Skeletal muscle satellite cell (primary cell): ENCODE data around the gene RSKR.

Source experiments
- H3K27me3 ChIP-seq: 2 replicates; pipeline ENCODE4 v1.7.0; 2013; ENCODE audit warnings: low read length; ENCODE audit not compliant: control insufficient read depth, insufficient read depth
- H3K36me3 ChIP-seq: 2 replicates; pipeline ENCODE4 v1.7.0; 2013; ENCODE audit warnings: mild to moderate bottlenecking, control low read depth, low read length; ENCODE audit not compliant: insufficient read depth
- H3K4me1 ChIP-seq: 2 replicates; pipeline ENCODE4 v1.7.0; 2013; ENCODE audit warnings: low read length; ENCODE audit not compliant: control insufficient read depth, insufficient read depth
- H3K4me2 ChIP-seq: 2 replicates; pipeline ENCODE4 v1.7.0; 2013; ENCODE audit warnings: mild to moderate bottlenecking, low read length
- H3K4me3 ChIP-seq: 2 replicates; pipeline ENCODE4 v1.7.0; 2013; ENCODE audit warnings: low read length
- H3K9ac ChIP-seq: 2 replicates; pipeline ENCODE4 v1.7.0; 2013; ENCODE audit warnings: mild to moderate bottlenecking, low read depth, low read length, moderate library complexity
- H3K9me3 ChIP-seq: replicated peaks from 2 replicates; pipeline ENCODE4 v1.7.0; 2013; ENCODE audit warnings: mild to moderate bottlenecking, control low read depth, low read length

The RSKR gene

DNA sequence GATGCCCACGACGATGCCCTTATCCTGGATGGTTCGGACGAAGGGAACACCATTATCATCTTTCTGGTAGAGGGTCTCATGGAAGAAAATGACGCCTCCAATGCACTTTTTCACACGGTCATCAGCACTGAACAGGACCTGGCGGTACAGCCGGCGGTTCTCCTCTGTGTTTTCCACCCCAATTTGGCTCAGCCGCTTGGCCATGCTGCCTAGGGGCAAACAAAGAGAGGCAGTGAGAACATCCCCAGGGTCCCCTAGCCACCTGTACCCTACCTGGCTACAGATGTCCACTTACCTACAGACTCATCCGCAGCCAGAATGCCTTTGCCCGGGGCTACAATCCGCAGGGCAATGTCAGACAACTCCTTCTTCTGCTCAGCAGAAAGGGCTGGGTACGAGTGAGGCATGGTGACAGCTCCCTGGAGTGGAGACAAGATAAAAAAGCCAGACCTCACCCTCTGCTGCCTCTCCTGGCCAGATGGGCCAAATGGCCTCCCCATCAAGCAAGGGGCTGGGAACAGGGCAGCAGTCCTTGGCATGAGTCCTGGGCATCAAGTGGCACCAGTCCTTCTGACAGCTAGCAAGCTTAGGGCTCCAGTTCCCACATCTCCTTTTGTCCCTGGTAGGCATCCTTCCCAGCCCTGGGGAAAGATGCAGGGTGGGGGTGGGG is 38.7 kb downstream of the RSKR start:
- Histone ChIP-seq H3K27me3 (no peaks in the 10 kb centered on the region), H3K4me3 (no peak overlapping the region), H3K9me3 (no peaks in the 10 kb centered on the region), H3K36me3 (peaks cover 39% of the 10 kb centered on the region), H3K4me2 (no peak overlapping the region), H3K4me1 (peaks cover 28% of the 10 kb centered on the region), H3K9ac (no peak overlapping the region)

DNA sequence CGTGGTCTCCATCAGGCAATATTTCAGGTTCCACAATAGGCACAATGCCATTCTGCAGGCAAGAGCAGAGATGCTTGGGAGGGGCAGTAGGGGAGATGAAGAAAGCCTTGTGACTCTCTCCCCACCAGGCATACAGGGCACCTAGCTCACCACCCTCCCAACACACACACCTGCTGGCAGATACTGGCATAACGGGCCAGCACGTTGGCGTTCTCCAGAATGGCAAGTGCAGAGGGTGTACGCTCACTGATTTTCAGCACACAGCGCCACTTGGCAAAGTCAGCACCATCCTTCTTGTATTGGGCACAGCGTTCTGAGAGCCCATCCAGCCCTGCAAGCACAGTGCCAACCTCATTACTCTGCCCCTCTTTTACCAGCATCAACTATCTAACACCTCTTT is 39.5 kb downstream of the RSKR start:
- H3K27me3 ChIP-seq, result no peaks in the 10 kb centered on the region
- peaks cover 30% of the 10 kb centered on the region for H3K4me1 ChIP-seq
- no peaks in the 10 kb centered on the region for H3K9me3 ChIP-seq
- H3K36me3 ChIP-seq, result peaks cover 34% of the 10 kb centered on the region
- H3K4me2 ChIP-seq, result no peak overlapping the region
- H3K9ac ChIP-seq, result no peak overlapping the region
- no peak overlapping the region for H3K4me3 ChIP-seq

DNA sequence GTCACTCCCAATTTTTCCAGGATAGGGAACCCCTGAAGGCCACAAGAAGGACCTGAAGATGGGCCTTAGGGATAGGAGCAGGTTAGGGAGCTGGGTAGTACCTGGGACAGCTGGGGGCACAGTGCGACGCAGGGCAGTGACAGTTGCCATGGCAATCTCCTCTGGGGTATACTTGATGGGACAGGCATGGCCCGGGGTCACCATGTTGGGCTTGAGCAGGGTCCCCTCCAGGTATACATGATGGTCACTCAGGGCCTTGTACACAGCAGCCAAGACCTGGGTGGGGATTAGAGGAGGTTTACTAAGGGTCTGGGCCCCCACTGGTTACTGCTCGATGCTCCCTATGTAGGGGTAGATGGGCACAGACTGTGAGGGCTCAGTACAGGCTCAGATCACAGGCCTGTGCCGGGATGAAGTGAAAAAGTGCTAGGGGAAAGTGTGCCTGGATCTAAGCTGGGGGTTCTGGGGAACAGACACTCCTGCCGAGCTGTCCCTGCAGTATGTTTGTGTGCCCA is 40.0 kb downstream of the RSKR start:
- peaks cover 30% of the 10 kb centered on the region for H3K4me1 ChIP-seq
- no peak overlapping the region for H3K9ac ChIP-seq
- H3K9me3 ChIP-seq, result no peaks in the 10 kb centered on the region
- no peaks in the 10 kb centered on the region for H3K27me3 ChIP-seq
- H3K36me3 ChIP-seq, result peaks cover 29% of the 10 kb centered on the region
- H3K4me3 ChIP-seq, result no peak overlapping the region
- H3K4me2 ChIP-seq, result no peak overlapping the region

DNA sequence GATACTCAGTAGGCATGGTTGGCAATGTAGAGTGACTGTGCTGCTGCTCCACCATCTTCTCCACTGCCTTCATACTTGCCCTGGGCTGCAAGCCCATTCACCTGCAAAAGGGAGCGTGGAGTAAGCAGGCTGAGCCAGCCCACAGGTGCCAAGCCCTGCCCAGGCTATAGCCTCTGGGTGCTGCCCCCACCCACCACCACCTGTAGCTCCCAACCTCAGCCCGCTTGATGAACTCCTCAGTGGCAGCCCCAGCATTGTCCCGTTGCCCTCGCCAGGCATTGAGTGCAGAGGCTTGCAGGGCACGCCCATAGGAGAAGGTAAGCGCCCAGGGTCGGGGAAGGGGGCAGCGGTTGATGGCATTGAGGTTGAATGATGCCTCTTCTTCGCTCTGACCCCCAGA is 40.5 kb downstream of the RSKR start:
- no peak overlapping the region for H3K4me3 ChIP-seq
- no peaks in the 10 kb centered on the region for H3K27me3 ChIP-seq
- no peak overlapping the region for H3K4me2 ChIP-seq
- no peak overlapping the region for H3K9ac ChIP-seq
- H3K9me3 ChIP-seq, result no peaks in the 10 kb centered on the region
- peaks cover 24% of the 10 kb centered on the region for H3K36me3 ChIP-seq
- peaks cover 30% of the 10 kb centered on the region for H3K4me1 ChIP-seq

DNA sequence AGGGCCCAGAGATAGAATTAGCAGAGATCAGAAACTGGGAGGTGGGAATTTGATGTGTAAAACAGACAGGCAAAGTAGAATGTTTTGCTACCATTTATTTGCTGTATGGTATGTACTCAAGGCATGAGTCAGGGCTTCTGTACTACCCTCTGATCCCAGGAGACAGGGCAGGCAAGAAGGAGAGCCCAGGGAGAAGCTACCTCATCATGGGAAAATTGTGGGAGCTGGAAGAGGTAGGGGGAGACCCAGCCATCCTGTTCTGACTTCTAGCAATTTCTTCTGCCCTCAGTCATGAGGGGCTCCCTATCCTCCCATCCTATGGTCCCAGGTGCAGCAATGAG is 41.0 kb downstream of the RSKR start:
- Histone ChIP-seq H3K9ac (no peak overlapping the region), H3K4me2 (peak overlapping the region; percentile 19), H3K9me3 (no peaks in the 10 kb centered on the region), H3K27me3 (no peaks in the 10 kb centered on the region), H3K4me3 (no peak overlapping the region), H3K4me1 (peaks cover 30% of the 10 kb centered on the region), H3K36me3 (peaks cover 19% of the 10 kb centered on the region)

DNA sequence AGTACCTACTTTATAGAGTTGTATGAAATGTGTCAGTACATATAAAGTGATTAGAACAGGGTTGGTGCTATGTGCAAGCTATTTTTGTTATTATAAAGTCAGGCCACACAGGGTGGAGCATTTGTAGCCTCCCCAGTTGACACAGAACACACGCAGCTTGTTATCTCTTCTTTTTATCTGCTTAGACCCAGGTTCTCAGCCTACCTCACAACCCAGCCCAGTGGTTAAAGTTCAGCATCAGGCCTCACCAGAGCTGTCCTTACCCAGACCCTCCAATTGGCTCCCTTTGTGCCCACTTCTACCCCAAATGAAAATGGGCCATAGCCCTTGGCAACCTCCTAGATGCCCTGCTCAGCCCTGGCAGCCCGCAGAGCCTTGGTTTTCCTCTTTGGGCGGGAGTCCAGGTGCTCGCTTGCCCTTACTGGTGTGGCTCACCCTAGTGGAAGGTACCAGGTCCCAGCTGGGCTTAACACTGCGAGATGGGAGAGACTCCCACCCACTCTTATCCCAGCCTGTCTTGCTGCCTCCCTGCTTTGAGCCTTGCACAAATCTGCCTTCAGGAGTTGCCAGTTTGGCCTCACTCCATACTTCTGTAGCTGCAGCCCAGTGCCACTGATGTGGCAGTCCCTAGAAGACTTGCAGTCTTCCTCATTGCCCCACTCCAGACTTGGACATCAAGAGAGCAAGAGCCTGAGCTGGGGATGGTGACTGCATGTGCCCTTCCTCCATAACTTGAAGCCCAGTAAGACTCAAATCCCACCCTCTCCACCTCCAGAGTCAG is 41.5 kb downstream of the RSKR start:
- H3K9me3 ChIP-seq, result no peaks in the 10 kb centered on the region
- H3K36me3 ChIP-seq, result peaks cover 14% of the 10 kb centered on the region
- H3K27me3 ChIP-seq, result no peaks in the 10 kb centered on the region
- H3K9ac ChIP-seq, result no peak overlapping the region
- H3K4me1 ChIP-seq, result peaks cover 30% of the 10 kb centered on the region
- peak overlapping the region; percentile 93 for H3K4me3 ChIP-seq
- peak overlapping the region; percentile 90 for H3K4me2 ChIP-seq

DNA sequence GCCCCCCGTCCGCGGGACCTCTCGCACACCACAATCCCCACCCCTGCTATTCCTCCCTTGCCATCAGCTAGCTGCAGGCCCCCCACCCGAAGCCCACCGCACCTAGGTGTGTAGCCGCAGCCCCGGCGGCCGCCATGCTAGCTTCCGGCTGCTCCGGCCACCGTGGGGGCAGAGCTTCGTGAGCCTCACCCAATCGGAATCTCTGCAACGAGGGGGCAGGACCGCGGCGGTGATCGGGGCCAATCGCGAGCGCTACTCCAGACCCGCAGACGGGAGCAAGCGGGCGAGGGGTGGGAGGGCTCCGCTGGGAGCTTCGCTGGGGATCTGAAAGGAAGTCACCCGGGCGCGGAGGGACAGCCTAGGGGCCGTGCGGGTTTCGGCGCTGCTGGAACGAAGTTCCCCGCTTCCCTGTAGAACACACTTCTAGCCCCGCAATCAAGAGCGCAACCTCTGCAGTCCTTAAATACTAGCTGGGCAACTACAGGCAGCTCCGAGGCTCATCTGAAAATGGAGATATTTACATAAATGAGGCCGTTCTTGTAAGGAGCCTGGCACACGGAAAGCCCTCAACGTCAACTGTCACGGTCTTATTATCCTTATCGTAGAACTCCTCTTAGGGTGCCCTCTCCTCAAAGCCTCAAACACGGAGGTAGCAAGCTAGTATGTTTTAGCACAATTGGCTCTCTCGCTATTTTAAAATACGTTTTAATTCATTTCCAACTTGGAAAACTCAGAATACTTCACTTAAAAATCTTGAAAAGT is 42.4 kb downstream of the RSKR start, which contains the start of gene PIGS:
TSS of gene PIGS (minus strand) at position 164 of the 762 bp plus-strand sequence. CDS start at position 136, 28 bp downstream.
- Histone ChIP-seq H3K27me3 (no peaks in the 10 kb centered on the region), H3K4me3 (peak within 1 kb of the TSS; percentile 93), H3K4me2 (peak within 1 kb of the TSS; percentile 90), H3K36me3 (peaks cover 8% of the 10 kb centered on the region), H3K4me1 (peaks cover 23% of the 10 kb centered on the region), H3K9me3 (no peaks in the 10 kb centered on the region), H3K9ac (peak within 1 kb of the TSS; percentile 88)

DNA sequence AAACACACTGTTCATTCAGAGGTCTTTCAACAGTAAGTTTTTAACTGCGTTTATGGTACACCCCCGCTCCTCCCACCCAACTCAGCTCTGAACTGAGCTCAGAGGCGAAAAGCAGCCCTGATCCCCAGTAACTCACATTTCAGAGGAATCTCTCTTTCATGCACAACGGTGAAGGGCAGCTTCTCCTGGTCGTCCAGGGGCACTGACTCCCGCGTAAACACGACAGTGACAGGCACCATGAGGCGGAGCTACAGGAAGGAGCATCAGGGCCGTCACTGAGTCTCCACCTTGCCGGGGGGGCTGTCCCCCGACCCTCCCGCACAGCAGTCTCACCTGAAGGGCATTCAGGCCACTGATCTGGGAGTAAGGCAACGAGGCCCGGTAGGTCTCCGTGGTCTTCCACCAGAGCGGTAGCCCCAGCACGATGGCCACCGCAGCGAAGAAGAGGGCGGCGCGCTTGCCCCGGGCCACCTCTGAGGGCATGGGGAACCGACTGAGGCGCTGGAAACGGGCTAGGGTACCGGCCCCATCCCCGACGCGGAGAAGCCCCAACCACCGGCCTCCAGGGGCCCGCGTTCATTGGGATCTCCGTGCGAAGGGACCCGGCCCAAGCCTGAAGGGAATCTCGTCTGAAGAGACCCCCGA is 43.1 kb downstream of the RSKR start:
- Histone ChIP-seq H3K4me1 (peaks cover 23% of the 10 kb centered on the region), H3K4me3 (peak overlapping the region; percentile 93)

DNA sequence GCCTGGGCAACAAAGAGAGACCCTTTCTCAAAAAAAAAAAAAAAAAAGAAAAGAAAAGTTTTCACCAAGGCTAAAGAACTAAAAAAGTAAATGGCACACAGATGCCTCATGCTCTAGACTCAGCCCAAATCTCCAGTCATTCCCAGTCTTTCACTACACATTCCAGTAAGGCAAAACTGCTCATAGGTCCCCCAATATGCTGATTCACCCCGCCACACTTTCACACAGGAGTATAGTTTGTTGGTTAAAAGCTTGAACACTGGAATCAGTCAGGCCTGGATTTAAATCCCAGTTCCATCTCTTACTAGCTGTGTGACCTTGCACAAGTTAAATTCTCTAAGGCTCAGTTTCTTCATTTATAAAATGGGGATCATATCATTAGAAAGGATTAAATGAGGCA is 44.5 kb downstream of the RSKR start:
- Histone ChIP-seq H3K4me2 (peak overlapping the region; percentile 35), H3K4me3 (no peak overlapping the region), H3K9me3 (no peaks in the 10 kb centered on the region), H3K9ac (no peak overlapping the region), H3K27me3 (no peaks in the 10 kb centered on the region), H3K4me1 (peaks cover 23% of the 10 kb centered on the region), H3K36me3 (peaks cover 2% of the 10 kb centered on the region)

More for the DNA sequence above, 43.1 kb downstream of the RSKR start:
- peaks cover 8% of the 10 kb centered on the region for H3K36me3 ChIP-seq
- H3K9ac ChIP-seq, result peak overlapping the region; percentile 88
- no peaks in the 10 kb centered on the region for H3K9me3 ChIP-seq
- no peaks in the 10 kb centered on the region for H3K27me3 ChIP-seq
- H3K4me2 ChIP-seq, result peak overlapping the region; percentile 90

DNA sequence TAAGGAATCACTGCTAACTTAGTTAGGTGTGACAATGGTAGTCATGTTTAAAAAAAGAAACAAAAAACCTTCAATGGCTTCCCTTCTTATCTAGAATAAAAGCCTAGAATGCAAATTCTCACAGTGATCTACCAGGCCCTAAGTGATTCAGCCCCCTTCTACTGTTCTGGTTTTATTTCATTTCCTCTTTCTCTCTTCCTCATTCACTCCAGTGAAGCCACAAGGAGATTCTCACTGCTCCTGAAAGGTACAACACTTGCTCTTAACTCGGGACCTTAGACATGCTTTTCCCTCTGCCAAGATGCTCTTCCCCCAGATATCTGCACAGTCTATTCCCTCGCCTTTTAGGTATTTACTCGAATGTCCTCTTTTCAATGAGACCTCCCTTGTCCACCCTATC is 46.4 kb downstream of the RSKR start:
- H3K36me3 ChIP-seq, result peaks cover 6% of the 10 kb centered on the region
- no peaks in the 10 kb centered on the region for H3K9me3 ChIP-seq
- H3K9ac ChIP-seq, result no peak overlapping the region
- H3K4me3 ChIP-seq, result no peak overlapping the region
- H3K27me3 ChIP-seq, result no peaks in the 10 kb centered on the region
- H3K4me1 ChIP-seq, result peaks cover 23% of the 10 kb centered on the region
- no peak overlapping the region for H3K4me2 ChIP-seq

DNA sequence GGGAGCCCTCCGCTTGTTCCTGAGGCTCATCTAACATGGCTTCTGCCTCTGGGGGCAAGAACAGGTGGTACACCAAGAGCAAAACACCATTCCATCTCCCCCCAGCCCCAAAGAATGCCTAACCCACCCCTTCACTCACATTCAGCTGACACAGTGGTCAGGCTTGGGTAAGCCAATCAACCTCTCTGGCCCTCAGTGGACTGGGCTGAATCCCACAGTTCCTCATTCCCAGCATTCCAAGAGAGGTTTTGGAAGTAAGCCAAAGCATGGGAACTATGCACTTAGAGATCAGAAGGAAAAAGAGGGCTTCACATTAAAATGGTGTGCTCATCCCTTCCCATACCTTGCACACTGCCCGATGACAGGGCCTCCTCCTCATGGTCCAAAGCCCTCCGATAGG is 50.5 kb downstream of the RSKR start:
- peaks cover 9% of the 10 kb centered on the region for H3K4me1 ChIP-seq
- H3K4me3 ChIP-seq, result no peak overlapping the region
- H3K36me3 ChIP-seq, result peaks cover 20% of the 10 kb centered on the region
- no peaks in the 10 kb centered on the region for H3K9me3 ChIP-seq
- no peak overlapping the region for H3K4me2 ChIP-seq
- H3K27me3 ChIP-seq, result no peaks in the 10 kb centered on the region
- H3K9ac ChIP-seq, result no peak overlapping the region
